Activated CD4-positive, alpha-beta T cell treated with anti-CD3 and anti-CD28 coated beads, Interleukin-2, amount 50 U/mL, for 4 hours (primary cell): ENCODE measurements around the gene ZNF785.
"Not testable (repeated sequence)": the region's sequence is repeated elsewhere in the genome, so short reads cannot be mapped to it uniquely, and the experiment has no call there.

Experiments
- DNase-seq, 2 experiments: peaks; one replicate each; pipeline ENCODE4 v3.0.0-alpha.2; 2020

Gene ZNF785

DNA sequence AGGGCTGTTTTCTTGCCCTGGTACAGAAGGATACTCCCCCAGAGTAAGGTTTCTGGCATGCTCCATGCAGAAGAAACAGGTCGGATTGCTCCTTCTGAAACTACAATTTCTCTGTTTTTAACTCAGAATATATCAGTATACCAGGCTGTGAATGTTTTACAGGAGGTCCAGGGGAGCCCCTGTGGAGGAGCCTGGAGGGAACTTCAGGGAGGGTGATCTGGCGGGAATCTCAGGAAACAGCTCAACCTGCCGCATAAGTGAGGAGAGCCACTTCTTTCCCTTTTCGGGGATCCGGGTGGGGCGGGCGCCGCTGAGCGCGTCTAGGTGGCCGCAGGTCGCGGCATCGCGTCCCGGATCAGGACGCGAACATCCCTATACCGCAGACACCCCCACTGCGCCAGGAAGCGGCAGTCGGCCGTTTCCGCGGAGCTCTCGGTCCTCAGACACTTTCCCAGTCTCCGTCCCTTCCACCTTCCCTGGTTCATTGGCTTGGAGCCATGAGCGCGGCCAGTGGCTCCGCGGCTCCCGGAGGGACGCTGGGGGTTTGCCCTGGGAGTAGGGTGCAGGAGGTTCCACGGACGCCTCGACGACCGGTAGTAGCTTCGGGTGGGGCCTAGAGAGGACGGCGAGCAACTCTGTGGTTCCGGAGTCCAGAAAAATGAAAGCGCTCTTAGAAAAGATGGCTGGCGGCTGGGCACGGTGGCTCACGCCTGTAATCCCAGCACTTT is 24.2 kb downstream of the ZNF785 start:
- no peak for DNase-seq

DNA sequence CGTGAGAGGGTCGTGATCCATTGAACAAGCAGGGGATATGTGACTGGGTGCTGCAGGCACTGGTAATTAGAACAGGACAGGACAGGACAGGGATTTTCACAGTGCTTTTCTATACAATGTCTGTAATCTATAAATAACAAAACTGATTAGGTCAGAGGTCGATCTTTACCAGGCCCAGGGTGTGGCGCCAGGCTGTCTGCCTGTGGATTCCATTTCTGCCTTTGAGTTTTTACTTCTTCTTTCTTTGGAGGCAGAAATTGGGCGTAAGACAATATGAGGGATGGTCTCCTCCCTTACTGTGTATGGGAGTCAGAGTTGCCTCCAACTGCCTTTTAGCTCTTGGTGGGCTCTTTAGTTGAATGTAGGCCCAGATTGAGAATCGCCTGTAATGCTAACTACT is 25.8 kb downstream of the ZNF785 start:
- no peak for DNase-seq

DNA sequence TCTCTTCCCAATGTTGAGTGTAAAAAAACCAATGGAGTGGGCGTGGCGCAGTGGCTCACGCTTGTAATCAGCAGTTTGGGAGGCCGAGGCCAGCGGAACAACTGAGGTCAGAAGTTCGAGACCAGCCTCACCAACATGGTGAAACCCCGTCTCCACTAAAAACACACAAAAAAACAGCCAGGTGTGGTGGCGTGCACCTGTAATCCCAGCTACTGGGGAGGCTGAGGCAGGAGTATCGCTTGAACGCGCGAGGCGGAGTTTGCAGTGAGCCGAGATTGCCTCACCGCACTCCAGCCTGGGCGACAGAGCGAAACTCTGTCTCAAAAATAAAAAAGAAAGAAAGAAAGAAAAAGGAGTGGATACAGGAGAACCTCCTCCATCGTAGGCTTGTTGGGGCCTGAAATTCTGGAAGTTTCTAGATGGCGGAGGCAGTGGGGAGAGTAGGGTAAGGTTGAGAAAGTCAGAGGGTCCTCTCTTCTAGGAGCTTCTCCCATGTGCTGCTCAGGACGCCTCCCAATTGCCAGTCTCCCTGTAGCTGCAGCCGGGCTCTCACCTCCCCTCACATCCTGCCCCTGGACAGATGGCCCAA is 26.6 kb downstream of the ZNF785 start:
- no peak for DNase-seq

DNA sequence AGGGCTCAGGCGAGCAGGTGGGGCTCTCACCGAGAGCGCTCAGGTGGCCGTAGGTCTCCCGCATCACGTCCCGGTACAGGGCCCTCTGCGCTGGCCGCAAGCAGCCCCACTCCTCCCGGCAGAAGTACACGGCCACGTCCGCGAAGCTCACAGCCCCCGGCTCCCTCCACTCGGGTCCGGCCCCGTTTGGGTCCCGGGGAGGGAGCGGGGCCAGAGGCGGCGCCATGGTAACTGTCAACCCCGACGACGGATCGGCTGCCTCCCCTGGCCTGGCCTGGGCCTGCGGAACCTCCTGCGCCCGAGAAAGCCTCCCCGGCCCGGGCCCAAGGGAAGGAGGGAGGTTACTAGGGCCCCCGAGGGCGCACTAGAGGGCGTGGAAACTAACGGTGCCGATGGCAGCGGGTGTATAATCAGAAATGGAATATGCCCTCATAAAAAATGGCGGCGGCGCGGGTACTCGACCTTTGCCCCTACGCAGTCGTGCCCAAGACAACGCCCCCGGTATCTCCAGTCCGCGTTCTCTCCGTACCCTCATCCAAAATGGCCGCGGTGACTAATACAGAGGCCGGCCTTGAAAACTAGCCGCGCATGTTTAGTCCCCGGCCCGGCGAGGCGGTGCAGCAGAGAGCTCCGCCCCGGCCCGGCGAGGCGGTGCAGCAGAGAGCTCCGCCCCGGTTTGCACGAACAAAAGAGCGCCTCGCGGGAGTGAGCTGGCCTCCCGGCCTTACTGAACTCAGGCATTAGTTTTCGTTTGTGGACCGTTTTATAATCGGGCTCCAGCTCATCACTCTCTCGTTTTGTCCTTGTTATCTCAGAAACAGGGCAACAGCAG is 27.3 kb downstream of the ZNF785 start, which contains the start of gene ZNF764:
Gene ZNF764, minus strand, starts transcription at position 418 of the 832 bp plus-strand sequence. Its CDS starts 192 bp downstream, at position 226.
- peak; percentile 95 to 96 for DNase-seq

DNA sequence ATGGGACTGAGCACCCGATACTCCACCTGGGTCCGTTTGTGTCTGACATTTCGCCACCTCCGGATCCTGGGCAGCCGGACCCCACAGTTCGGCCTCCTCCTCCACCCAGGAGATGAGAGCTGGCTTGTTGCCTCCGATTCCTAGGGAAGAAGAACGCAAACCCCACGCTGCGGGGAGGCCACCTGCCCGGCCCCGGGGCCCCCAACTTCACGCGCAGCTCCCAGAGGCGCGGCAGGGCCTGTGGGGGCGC is 27.9 kb downstream of the ZNF785 start:
- DNase-seq, result no peak

DNA sequence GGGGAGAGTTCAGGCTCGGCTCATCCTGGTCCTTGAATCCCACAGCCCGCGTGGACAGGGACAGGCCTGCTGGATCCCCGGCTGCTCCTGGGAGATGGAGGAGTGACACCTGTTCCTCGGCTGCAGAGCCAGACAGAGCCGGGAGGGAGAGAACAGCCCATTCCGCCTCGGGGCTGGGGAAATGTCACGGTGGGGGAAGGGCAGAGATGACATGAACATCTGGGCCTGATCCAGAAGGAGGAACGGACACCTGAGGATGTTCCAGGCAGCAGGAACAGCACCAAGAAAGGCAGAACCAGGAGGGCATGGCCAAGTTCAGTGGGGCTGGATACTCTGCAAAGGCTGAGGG is 29.4 kb downstream of the ZNF785 start:
- DNase-seq, result no peak

DNA sequence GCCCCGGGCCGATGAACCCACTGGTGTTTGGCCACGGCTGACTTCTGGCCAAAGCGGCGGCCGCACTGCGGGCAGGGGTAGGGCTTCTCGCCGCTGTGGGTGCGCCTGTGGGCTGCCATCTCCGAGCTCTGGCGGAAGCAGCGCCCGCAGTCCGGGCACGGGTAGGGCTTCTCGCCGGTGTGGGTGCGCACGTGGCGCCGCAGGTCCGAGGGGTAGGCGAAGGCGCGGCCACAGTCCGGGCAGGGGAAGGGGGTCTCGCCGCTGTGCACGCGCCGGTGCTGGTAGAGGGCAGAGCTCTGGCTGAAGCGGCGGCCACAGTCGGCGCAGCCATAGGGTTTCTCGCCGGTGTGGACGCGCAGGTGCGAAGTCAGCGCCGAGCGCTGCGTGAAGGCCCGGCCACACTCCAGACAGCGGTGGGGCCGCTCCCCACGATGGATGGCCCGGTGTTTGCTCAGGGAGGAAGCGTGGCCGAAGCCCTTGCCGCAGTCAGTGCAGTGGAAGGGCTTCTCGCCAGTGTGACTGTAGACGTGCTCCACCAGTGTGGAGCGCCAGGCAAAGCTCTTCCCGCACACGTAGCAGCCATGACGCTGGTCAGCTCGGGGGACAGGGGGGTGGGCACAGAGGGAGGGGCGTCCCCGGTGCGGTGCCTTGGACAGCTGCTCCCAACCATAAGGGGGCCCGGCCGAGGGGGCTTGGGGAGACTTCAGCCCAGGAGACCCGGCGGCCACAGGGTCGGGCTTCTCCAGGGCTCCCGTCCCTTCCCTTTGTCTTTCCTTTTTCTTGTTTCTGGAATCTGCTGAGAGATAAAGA is 30.0 kb downstream of the ZNF785 start:
- no peak for DNase-seq

DNA sequence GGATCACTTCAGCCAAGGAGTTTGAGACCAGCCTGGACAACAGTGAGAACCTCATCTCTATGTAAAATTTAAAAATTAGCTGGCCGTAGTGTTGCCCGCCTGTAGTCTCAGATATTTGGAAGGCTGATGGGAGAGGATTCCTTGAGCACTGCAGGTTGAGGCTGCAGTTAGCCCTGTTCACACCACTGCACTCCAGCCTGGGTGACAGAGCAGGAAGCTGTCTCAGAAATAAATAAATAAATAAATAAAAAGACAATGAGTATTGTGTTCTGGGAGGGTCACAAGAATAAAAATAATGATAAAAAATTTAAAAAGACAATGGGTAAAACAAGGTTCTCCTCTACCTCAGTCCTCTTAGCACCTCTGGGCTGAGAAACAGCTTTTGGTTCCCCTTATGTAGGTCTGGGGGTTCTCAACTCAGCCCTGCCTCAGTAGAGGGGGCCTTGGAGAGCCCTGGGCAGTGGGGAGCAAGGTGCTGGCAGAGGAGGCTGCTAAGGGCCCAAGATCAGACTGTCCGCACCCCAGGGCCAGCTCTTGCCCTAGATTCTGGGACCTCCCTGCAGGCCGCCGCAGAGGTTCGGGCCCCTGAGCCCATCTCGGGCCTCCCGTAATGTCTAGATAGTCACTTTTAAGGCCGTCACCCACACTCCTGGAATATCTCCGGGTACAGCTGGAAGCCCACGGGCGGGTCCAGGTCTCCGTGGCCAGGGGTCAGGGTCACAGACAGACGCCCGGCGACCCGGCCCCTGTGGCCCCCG is 30.8 kb downstream of the ZNF785 start:
- no peak for DNase-seq

DNA sequence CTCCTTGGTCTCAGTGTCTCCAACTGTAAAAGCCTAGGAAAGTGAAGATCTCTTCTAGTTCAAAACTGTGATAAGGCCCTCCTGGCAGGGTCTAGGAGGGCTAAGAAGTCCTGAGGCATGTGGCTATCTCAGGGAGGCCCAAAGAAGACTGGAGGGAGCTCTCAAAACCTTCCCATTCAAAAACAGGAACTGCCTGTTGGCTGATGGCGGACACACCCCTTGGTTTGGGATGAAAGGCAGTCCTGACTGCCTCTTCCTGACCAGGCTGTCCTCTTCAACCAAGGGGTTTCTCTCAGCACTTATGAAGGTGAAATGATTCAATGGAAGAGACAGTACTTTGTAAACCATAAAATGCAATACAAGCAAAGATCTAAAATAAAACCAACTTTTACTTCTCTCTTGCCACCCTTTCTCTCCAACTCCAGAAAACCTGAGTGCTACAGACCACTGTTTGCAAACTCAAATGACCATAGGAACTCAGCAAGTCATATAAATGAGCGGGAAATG is 32.1 kb downstream of the ZNF785 start:
- DNase-seq, result no peak

DNA sequence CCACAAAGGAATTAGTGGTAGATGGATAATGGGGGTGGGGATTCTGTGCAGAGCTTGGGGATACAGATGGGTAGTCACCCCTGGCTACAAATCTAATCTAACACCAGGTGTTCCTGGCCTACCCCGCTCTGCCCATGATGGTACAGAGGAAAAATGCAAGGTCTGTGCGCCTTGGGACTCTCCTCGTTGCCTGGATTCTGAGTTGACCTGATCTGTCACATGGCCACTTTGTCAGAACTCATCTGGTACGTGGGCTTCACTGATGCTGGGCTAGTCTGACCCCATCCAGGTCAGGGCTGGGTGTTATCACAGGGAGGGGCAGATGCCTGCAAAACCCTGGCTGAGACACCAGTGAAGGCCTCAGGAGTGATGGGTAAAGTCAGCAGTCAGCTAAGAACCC is 32.5 kb downstream of the ZNF785 start:
- DNase-seq, result no peak

DNA sequence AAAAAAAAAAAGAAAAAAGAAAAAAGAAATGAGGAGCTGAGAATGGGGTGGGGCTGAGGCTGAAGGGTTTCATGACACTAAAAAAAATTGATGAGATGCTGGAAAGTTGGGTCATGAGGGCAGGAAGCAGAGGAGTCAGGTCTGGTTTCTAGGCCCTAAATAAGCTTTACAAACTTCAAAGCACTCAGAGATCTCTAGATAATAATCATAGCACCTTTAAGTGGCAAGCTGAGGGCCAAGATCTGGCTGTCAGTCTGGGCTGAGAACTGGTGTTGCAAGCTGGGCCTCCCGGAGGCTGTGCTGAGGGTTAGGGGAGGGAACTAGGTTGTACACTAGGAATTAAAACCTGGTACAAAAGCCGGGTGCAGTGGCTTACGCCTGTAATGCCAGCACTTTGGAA is 33.7 kb downstream of the ZNF785 start:
- DNase-seq, result peak; percentile 45 to 54

DNA sequence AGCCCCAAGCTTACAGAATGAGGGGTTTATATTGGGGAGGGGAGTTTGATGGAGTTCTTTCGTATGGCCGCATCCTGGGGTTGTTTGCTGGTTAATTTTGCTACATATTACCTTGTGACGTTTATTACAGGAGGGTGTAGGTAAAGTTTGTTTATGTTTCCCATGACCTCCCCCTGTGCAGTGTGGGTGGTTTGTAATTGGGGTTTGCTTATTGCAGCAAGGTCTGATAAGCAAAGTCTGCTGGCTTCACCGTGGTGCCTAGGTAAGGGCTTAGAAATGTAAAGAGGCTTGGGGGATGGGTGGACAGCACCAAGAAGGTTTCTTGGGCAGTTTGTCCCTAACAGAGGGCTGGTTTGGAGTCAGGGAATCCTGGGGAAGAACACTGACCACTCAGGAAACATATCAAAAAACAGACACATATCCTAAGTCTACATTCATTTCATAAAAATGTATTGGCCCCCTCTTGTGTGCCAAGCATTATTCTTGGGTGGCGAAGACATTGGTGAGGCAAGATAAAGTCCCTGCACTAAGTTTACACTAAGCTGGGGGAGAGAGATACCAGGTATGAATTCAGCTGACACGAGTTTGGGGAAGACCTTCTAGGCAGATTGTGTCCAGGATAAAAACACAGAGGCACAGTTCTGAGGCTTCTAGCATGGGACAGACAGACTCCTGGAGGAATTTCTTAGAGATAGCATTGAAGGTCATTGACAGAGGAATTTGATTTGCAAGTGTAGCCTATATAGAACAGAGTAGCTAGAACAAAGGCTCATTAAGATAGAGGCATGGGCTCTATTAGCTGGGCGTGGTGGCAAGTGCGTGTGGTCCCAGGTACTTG is 36.9 kb downstream of the ZNF785 start:
- DNase-seq, result no peak

DNA sequence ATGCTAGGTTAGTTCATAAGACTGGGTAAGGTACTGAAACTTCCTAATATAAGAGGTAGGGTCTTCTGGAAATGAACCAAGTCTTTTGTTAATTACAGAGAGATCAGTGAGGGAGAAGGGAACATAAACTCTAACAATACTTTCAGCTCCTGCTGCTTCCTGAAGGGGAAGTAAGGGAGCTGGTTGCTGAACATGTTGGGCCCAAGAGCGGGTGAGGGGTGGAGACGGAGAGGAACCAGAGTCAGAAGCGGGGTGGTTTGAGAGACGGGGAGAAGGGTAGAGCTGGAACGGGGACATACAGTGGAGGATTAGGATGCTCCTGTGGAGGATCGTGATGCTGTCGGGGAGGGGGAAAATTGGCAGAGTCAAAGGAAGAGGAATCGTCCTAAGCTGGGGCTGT is 39.4 kb downstream of the ZNF785 start:
- DNase-seq, result no peak

DNA sequence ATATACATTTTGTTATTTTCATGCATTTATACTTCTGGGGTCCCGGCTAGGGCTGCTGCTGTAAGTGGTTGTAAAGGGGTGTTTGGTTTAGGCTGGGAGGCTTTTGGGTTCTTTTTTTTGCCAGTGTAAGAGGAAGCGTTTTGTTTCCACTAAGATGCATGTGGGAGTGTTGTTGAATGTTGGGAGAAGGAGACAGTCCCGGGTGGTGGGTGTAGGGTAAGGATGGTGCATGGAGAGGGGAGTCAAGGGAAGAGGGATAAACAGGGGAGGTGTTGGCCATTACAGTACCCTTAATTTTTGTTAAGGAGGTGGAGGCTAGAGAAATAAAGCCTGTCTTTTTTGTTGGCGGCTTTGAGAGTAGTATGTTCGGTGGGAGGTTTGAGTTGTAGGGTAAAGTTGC is 42.4 kb downstream of the ZNF785 start:
- no peak for DNase-seq

DNA sequence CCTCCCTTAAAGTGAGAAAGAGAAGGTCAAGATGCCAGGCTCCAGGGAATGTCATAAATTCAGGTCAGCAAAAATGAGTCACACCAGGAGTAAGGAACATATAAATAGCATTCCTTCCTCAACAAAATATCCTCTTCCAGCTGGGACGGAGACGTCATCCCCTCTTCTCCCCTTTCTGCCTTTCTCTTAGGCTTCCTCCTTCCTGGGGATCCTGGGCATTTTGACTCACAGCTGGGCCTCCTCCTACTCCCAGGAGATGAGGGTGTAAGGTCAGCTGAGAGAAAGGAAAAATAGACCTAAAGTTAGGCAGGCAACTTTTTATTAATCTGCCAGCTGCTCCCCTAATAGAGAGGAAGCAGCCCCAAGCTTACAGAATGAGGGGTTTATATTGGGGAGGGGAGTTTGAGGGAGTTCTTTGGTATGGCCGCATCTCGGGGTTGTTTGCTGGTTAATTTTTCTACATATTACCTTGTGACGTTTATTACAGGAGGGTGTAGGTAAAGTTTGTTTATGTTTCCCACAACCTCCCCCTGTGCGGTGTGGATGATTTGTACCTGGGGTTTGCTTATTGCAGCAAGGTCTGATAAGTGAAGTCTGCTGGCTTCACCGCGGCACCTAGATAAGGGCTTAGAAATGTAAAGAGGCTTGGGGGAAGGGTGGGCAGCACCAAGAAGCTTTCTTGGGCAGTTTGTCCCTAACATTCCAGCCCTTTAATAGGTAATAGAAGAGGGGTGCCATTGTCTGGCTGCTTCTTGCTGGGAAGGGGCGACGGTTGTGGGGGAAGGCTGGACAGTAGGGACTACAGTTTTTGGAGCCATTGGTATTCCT is 43.8 kb downstream of the ZNF785 start:
- no peak for DNase-seq

DNA sequence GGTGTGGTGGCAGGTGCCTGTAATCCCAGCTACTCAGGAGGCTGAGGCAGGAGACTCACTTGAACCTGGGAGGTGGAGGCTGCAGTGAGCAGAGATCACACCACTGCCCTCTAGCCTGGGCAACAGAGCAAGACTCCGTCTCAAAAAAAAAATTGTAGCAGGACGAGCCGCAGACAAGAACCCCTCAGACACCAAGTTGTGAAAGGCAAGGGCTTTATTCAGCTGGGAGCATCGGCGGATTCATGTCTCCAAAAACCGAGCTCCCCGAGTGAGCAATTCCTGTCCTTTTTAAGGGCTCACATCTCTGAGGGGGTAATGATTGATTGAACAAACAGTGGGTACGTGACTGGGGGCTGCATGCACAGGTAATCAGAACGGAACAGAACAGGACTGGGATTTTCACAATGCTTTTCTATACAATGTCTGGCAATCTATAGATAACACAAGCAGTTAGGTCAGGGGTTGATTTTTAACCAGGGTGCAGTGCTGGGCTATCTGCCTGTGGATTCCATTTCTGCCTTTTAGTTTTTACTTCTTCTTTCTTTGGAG is 44.5 kb downstream of the ZNF785 start:
- DNase-seq, result not testable (repeated sequence)

DNA sequence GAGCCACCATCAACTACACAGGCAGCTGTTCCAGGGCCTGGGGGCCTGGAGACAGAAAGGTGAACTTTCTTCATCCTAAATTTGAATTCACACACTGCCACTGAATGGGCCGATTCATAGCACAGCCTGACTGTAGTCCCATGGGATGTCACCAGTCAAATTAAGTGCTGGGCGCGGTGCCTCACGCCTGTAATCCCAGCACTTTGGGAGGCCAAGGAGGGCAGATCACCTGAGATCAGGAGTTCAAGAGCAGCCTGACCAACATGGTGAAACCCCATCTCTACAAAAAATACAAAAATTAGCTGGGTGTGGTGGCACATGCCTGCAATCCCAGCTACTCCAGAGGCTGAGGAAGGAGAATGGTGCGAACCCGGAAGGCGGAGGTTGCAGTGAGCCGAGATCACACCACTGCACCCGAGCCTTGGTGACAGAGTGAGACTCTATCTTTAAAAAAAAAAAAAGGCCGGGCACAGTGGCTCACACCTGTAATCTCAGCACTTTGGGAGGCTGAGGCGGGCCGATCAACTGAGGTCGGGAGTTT is 45.4 kb downstream of the ZNF785 start:
- not testable (repeated sequence) for DNase-seq

DNA sequence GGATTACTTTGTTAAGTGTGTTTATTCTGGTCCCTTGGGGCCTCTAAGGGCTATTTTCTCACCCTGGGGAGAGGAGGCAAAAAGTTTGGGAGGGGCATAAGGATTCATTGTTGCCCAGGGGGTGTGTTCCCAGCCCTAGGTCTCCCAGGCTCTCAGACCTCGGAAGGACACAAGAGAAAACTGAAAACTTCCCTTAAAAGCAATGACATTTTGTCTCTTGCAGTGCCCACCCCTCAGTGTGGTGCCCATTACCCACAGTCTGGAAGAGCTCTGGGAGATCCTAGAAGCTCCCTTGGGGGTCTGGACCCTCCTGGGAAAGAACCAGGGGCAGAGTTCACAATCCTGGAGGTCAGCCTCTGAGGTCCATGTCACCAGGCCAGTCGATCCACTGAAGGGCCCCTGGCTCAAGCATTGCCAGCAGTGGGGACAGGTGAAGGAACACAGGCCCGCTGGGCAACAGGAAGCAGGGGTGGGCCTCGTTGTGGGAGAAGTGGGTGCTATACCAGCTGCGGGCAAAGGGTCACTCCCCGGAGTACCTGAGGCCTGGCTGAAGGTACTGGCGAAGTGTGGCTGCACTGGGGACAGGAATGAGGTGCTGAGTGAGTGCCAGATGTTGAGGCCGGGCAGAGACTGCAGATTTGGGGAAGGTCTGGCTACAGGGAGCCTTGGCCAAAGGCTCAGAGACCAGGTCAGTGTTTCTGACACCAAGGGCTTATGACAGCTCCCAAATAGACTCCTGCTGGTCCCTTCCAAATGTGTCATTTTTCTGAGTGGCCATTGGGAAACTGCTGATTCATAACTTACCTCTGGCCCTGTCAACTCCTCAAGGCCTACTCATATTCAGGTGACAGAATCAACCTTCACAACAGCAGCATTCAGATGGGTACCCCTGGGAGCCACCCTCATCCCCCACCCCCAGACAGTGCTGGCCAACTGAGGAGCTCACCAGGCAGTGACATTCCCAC is 46.2 kb downstream of the ZNF785 start:
- no peak for DNase-seq
